HG02678 (cell line): ENCODE measurements around the gene NCBP2.
"Not testable (repeated sequence)": the region's sequence is repeated elsewhere in the genome, so short reads cannot be mapped to it uniquely, and the experiment has no call there.

Source experiments
- ATAC-seq: cut with Tn5 transposase; IDR thresholded peaks from one replicate; pipeline ENCODE4 v1.9.1; 2021; ENCODE audit warnings: mild to moderate bottlenecking, moderate library complexity; ENCODE audit not compliant: unreplicated experiment

NCBP2 gene

DNA sequence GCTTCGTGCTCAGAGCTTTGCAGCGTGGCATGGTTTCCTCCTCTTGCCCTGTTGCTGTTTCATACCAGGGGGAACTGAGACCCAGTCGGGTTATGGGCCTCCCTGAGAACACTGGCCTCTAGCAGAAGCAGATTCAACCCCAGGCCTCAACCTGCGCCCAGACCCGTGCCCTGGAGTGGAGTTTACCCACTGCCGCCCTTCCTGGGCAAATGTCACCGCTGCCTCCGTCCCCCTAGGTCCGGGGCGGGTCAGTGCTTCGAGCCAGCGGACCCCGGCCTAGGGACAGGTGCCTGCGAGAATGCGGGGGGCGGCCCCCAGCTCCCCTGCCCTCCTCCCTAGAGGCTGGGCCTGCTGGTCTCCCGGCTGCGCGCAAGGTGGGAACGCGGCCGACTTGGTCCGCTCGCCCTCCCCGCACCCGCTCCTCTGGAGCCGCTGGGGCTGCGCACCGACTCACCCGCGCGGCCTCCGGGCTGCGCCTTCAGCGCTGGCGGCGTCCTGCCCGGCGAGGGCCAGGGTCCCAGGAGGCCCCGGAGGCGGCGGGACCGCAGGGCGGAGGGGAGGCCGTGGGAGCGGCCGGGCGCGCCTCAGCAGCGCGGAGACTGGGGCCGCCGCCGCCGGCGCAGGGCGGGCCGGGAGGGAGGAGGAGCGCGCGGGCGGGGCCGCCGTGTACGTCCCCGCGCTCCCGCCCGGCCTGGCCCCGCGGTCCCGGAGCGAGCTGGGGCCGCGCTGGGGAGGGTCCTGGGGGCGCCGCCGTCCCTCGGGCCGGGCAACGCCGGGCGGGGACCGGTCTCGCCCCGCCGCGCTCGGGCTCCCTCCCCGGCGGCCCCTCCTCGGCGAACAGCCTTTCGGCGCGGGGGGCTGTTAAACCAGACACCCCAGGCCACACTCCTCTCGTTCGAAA lies 26.2 kb upstream of the NCBP2 start, which contains the start of gene PIGZ:
PIGZ (minus strand) TSS at position 601 of the 901 bp plus-strand sequence. CDS start 16,802 bp downstream, outside the sequence.
- peak; percentile 62 for ATAC-seq

DNA sequence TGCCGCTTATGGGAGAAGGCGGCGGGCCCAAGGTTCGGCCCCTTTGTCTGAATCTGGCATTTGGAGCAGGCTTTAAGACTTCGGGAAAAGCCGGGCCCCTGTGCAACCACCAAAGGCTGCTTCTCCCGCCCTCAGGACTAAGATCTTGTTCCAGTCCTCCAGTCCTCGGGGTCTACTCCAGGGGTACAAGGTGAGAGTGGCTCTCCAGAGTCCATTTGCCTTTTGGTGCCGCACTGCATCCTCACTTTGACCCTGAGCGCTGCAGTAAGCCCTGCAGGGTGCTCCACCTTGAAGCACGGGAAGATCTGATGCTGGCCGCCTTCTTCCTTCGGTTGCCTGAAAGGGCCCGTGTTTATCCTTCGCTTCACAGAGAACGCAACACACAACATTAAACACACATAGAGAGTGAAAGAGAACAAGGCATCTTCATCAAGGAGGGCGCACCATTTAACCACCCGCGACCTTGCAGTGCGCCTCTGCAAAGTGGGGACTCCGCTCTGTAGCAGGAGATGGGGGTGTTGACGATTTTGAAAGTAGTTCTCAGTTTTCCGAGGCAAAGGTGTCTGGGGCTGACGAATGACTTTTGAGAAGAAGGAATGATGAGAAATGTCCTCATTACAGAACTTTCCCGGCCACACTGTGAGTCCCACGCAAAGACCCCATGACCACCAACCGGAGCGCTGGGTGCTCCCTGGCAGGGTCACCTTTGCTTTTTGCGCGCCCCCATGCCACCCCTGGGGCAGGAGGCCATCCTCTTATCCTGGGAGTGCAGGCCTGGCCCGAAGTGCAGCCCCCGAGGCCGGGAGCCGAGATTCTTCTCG lies 25.3 kb upstream of the NCBP2 start:
- no peak for ATAC-seq

DNA sequence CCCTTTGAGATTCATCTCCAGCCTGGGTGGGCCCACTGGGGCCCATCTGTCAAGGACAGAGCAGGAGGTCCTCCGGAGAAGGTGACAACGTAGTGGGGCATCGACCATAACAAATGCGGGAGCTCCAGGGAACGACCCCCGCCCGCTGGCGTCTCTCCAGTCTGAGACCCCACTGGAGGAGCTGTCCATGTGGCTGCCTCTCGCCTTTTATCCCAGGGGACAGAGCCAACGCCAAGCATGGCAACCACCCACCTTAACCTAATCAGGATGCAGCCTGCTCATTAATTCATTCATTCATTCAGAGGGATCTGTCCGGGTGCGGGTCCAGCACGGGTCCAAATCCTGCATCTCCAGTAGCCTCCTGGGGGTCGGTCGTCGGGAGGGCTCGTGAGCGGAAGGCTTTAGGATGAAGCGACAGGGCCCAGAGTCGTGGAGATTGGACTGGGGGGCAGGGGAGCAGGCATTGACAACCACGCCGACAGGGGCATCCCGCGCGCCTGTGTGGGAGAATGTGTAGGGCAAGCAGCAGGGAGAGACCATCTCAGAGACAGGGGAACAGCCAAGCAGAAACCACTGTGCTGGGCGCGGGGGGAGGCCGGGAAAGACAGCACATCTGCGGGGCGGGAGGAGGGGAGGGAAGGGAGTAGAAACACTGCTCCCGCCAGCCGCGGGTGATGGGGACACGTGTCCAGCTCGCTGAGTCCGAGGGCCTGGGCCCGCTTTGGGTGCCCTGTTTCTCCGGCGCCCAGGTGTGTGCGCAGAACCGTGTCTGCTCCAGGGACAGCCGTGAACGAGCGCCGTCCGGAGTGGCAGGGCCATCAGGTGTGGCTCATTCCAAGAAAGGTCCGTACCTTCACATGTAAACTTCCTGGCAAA lies 24.4 kb upstream of the NCBP2 start:
- ATAC-seq = no peak

DNA sequence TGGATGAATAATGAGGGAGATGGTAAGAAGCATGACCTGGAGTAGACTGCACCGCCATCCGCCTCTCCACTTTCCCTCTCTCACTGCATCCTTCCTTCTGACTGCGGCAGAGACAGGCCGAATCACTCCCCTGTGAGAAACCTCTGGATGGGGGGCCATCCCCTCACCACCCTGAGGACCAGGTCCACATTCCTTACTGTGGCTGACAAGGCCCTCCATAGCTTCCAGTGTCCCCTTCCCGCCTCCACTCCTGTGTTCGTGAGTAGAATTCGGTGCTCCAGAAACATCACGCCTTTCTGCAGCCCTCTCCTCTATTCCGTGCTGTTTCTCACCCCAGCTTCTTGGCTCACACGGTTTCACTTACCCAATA lies 23.5 kb upstream of the NCBP2 start:
- no peak for ATAC-seq

DNA sequence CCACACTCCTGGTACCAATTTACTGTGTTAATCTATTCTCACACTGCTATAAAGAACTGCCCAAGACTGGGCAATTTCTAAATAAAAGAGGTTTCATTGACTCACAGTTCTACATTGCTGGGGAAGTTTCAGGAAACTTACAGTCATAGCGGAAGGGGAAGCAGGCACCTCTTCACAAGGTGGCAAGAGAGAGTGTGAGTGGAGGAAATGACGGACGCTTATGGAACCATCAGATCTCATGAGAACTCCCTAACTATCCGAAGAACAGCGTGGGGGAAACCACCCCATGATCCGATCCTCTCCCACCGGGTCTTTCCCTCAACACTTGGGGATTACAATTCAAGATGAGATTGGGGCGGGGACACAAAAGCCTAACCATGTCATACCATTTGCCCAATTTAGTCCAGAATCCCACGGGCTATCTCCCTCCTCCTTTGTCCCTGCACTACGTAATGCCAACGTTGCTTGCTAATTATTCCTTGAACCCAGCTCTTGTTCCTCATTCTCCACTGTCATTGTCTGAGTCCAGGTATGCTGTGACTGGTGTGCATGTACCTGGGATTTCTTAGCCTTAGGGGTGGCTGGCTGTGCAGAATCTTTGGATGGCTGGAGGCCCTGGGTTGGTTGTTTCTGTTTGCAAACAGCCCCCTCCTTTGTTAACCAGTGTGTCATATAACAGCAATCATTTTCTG lies 22.9 kb upstream of the NCBP2 start:
- no peak for ATAC-seq

DNA sequence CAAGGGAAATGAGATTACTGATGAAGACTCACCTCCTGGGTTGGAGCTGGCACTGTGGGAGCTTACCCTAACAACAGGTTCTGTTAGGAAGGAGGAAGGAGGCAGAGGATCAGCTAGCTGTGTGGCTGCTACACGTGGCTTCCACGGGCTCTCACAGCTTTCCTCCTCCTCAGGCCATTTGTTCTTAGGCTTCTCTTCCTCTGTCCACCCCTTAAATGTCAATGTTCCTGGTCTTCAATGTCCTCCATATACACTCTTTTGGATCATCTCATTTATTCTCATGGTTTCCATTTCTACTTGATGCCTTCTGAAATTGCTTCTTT lies 21.3 kb upstream of the NCBP2 start:
- ATAC-seq = no peak

DNA sequence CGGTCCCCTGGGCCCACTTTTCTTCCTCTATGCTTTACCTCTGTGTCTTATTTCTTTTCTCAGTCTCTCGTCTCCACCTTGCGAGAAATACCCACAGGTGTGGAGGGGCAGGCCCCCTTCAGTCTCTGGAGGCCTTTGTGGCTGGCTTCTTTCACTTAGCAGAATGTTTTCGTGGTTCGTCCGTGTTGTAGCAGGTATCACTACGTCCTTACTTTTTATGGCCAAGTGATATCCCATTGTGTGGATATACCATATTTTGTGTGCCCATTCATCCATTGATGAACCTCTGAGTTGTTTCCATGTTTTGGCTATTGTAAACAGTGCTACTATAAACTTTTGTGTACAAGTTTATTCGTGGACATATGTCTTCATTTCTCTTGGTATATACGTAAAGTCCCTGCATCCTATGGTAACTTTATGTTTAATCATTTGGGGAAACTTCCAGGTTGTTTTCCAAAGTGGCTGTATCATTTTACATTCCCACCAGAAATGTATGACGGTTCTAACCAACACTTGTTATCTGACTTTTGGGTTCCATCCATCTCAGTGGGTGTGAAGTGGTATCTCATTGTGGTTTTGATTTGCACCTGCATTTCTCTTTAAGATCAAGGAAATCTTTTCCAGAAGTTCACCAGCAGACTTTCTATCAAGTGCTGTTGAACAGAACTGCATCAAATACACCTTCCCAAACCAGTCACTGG lies 20.8 kb upstream of the NCBP2 start:
- ATAC-seq = no peak

DNA sequence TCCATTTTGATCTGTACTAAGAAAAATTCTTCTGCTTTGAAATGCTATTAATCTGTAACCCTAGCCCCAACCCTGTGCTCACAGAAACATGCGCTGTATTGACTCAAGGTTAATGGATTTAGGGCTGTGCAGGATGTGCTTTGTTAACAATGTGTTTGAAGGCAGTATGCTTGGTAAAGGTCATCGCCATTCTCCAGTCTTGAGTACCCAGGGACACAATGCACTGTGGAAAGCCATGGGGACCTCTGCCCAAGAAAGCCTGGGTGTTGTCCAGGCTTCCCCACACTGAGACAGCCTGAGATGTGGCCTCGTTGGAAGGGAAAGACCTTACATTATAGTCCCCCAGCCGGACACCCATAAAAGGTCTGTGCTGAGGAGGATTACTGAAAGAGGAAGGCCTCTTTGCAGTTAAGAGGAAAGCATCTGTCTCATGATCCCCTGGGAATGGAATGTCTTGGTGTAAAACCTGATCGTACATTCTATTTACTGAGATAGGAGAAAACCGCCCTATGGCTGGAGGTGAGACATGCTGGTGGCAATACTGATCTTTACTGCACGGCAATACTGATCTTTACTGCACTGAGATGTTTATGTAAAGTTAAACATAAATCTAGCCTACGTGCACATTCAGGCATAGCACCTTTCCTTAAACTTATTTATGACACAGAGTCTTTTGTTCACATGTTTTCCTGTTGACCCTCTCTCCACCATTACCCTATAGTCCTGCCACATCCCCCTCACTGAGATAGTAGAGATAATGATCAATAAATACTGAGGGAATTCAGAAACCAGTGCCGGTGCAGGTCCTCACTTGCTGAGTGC lies 20.0 kb upstream of the NCBP2 start:
- ATAC-seq = no peak

DNA sequence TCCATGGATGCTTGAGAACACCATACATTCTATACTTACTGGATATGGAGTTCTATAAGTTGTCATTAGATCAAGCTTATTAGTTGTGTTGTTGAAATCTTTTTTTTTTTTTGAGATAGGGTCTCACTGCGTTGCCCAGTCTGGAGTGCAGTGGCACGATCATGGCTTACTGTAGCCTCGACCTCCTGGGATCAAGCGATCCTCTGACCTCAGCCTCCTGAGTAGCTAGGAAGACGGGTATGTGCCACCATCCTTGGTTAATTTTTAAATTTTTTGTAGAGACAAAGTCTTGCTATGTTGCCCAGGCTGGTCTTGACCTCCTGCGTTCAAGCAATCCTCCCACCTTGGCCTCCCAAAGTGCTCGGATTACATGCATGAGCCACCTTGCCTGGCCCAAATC lies 12.5 kb upstream of the NCBP2 start:
- no peak for ATAC-seq

DNA sequence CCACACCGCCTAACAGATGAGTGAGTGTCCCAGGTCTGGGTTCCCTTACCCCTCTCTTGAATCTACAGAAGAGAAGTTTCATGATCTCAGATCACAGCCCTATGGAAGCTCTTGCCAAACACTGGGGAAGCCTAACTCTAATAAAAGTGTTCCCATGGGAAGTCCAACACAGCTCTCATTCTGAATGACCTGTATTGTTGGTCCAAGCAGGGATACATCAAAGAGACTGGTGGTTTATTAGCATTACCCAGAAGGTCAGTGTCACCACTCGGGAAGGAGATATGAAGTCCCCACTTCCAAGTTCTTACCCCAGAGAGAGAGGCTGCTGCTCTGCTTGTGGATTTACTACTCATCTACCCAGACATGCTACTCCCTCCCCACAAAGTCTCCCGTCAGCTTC lies 9.0 kb upstream of the NCBP2 start:
- no peak for ATAC-seq

DNA sequence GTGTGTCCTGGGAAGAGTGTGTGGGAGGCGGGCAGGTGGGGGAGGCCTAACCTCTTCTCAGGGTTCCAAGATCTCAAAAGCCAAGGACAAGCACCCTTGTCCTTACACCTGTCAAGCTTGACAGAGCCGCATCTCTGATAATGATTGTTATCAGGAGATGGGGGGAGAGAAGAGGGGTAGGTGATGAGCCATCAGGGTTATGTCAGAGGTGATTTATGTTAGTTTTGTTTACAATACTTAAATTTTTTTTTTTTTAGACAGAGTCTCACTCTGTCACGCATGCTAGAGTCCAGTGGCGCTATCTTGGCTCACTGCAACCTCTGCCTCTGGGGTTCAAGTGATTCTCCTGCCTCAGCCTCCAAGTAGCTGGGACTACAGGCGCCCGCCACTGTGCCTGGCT lies 7.4 kb upstream of the NCBP2 start:
- ATAC-seq = no peak

DNA sequence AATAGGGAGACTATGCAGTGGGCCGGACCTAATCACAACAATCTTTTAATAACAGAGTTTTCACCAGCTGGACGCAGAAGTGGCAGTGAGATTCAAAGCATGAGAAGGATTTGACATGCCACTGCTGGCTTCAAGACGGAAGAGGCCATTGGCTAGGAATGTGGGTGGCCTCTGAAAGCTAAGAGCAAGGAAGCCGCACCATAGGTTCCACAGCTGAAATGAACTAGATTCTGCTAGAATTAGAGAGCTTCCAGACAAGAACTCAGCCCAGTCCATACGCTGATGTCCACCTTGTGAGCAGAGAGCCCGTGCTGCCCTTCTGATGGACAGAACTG lies 6.9 kb upstream of the NCBP2 start:
- no peak for ATAC-seq

DNA sequence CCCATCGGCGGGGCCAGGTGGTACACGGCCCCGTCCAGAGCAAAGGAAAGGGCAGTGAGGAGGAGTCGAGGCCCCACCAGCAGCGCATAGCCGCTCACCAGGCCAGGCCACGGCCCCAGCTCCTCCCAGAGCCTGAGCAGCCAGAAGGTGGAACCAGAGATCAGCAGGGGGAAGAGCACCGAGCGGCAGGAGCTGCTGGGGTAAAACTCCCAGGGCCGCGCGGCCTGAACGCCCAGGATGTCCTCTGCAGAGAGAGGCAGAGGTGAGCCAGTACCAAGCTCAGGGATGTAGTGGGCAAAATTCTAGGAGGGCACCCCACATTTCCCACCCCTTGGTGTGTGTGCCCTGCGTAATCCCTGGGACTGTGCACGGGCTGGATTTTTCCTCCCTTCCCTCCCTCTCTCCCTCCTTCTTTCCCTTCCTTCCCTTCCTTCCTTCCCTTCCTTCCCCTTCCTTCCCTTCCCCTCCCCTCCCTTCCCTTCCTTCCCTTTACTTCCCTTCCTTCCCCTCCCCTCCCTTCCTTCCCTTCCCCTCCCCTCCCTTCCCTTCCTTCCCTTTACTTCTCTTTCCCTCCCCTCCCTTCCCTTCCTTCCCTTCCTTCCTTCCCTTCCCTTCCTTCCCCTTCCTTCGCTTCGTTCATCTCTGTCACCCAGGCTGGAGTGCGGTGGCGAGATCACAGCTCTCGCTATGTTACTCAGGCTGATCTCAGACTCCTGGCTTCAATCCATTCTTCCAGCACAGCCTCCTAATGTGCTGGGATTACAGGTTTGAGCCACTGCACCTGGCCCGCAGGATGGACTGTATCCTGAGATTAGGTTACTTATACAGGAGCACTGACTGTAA lies 6.3 kb upstream of the NCBP2 start:
- no peak for ATAC-seq

DNA sequence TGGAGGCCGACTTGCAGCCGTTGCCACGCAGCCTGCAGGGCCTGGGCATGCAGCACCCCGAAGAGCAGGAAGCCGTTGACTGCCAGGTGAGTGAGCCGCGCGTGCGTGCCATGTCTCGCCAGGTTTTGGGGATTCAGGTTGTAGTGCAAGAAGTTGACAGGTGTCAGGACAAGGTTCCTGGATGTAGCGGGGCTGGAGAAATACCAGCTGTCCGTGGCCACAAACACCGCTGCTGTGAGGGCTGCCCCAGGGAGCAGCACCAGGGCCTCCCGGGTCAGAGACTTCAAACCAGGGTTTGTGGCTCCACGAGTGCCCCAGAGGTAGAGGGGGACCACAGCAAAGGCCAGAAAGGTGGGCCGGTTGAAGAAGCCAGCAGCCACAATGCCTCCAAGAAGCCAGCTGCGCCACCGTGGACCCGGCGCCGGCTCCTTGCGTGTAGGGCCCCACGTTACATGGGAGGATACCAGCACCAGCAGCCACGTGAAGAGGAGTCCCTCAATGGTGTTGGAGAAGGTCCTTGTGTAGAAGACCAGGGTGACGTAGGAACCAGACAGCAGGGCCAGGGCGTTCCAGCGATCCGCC lies 5.6 kb upstream of the NCBP2 start:
- ATAC-seq = no peak

DNA sequence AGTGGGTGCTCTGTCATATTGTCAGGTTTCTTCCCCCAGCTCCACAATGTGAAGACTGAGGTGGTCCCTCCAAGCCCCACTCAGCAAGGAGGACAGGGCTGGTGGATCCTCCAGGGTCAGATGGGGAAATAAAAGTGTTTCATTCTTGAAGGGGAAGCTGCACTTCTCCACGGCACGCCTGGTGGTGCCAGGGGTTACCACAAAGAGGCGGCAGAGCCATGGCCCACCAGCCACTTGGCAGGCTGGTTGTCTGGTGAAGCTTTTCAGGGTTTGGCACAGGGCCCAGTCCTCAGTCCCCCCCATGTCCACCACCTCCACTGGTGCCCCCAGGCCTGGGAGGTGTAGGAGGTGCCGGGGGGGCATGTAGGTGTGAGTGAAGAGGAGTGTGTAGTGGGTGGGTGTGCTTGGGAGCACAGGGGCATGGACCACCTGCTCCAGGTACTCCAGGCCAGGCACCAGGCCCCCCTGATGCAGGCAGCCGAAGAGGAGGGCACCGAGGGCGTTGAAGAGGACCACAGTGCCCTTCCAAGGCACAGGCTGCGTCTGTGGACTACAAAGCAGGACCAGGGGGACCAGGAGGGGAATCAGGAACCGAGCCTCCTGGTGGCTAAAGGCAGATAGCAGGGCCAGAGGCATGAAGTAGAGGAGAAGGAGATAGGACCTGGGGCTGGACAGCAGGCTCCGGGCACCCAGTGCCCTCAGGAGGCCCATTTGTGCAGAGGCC lies 5.0 kb upstream of the NCBP2 start:
- no peak for ATAC-seq

DNA sequence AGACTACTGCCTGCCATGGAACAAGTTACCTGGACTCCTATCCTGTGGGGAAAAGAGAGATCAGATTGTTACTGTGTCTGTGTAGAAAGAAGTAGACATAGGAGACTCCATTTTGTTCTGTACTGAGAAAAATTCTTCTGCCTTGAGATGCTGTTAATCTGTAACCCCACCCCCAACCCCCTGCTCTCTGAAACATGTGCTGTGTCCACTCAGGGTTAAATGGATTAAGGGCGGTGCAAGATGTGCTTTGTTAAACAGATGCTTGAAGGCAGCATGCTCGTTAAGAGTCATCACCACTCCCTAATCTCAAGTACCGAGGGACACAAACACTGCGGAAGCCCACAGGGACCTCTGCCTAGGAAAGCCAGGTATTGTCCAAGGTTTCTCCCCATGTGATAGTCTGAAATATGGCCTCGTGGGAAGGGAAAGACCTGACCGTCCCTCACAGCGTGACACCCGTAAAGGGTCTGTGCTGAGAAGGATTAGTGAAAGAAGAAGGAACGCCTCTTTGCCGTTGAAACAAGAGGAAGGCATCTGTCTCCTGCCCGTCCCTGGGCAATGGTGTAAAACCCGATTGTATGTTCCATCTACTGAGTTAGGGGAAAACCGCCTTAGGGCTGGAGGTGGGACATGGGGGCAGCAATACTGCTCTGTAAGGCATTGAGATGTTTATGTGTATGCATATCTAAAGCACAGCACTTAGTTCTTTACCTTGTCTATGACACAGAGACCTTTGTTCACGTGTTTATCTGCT lies 1.9 kb upstream of the NCBP2 start:
- ATAC-seq = not testable (repeated sequence)

DNA sequence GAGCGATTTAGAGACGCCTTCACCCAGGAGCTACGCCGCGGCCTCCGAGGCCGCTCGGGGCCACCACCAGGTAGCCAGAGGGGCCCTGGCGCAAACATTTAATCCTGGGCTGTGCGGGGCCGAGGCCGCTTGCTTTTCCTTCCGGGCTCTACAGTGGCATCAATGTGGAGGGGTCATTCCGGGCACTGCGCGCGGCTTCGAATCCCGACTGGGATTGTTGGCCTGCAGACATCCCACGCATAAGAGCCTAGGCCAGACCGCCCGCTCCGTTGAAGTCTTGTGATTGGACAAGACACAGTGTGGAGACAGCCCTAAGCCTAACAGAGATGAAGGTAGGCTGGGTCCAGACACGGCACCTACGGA lies 568 bp upstream of the NCBP2 start:
- ATAC-seq = peak; percentile 3
